Osteocyte (in vitro differentiated cells): Measurements from ENCODE around the gene PHF11. TPM values are rescaled to one million over a fixed set of nuclear protein-coding genes. Genes with fewer than 3 reads are reported as not detected.

ENCODE experiments used
- DNase-seq: peaks from one replicate; pipeline ENCODE4 v3.0.0; 2021; ENCODE audit warnings: mixed read lengths; ENCODE audit not compliant: unreplicated experiment; ENCODE audit errors: extremely low spot score
- H3K27ac Mint-ChIP-seq: one replicate; pipeline ENCODE4 v1.8.0; 2021; ENCODE audit warnings: mild to moderate bottlenecking, mixed read lengths; ENCODE audit not compliant: unreplicated experiment
- H3K27me3 Mint-ChIP-seq: one replicate; pipeline ENCODE4 v1.8.0; 2021; ENCODE audit warnings: mixed read lengths; ENCODE audit not compliant: unreplicated experiment
- H3K36me3 Mint-ChIP-seq: one replicate; pipeline ENCODE4 v1.8.0; 2021; ENCODE audit warnings: mixed read lengths; ENCODE audit not compliant: unreplicated experiment
- H3K4me1 Mint-ChIP-seq: one replicate; pipeline ENCODE4 v1.8.0; 2021; ENCODE audit warnings: mixed read lengths; ENCODE audit not compliant: unreplicated experiment
- H3K4me3 Mint-ChIP-seq: one replicate; pipeline ENCODE4 v1.8.0; 2021; ENCODE audit warnings: mild to moderate bottlenecking, moderate library complexity, mixed read lengths; ENCODE audit not compliant: unreplicated experiment
- H3K9me3 Mint-ChIP-seq: one replicate; pipeline ENCODE4 v1.8.0; 2021; ENCODE audit warnings: mixed read lengths; ENCODE audit not compliant: unreplicated experiment
- CTCF ChIP-seq: fragments of 200-600 bp; sonication (generic); IDR thresholded peaks from 2 replicates; pipeline ENCODE4 v1.5.0; 2021; ENCODE audit warnings: antibody characterized with exemption, mild to moderate bottlenecking, moderate library complexity
- total RNA-seq: library from RNA; stranded (reverse); gene quantifications from 2 replicates; pipeline ENCODE4 v1.2.1, GENCODE V29; 2021

Gene PHF11
- total RNA-seq, 1 donor from 2014 or later = 32.1 TPM

DNA sequence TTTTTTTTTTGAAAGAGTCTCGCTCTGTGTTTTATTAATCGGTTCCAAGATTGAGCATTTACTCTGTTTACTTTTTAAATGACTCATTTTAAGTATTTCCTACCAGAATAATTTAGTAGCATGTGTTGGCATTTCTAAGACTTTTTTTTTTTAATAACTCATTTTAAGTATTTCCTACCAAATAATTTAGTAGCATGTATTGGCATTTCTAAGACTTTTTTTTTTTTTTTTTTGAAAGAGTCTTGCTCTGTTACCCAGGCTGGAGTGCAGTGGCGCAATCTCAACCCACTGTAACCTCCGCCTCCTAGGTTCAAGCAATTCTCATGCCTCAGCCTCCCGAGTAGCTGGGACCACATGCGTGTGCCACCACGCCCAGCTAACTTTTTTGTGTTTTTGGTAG, 38.5 kb upstream of the PHF11 start:
- no peaks in the 10 kb centered on the region for H3K9me3 Mint-ChIP-seq
- H3K27ac Mint-ChIP-seq = no peak overlapping the region
- TF ChIP-seq CTCF = no peak
- H3K4me3 Mint-ChIP-seq = no peak overlapping the region
- peaks cover 14% of the 10 kb centered on the region for H3K4me1 Mint-ChIP-seq
- no peak for DNase-seq
- peaks cover 20% of the 10 kb centered on the region for H3K36me3 Mint-ChIP-seq
- no peaks in the 10 kb centered on the region for H3K27me3 Mint-ChIP-seq

DNA sequence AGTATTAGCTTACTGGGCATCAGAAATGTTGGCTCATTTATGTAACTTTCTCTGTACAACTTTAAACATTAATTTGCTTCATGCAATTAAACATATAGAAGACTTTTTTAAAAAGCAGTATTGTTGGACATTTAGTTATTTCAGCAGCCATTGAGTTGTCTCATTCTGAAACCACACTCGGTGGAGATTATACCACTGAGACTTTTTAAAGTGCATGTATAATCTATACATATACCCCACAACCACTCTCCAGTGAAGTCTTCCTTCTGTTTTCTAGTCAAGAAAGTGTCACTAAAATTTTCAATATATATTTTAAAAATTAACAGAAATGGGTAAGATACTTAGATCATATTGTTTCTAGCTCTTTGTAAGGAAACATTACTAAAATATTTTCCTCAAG, 36.2 kb upstream of the PHF11 start:
- TF ChIP-seq CTCF = no peak
- H3K27me3 Mint-ChIP-seq = no peaks in the 10 kb centered on the region
- no peak overlapping the region for H3K27ac Mint-ChIP-seq
- H3K9me3 Mint-ChIP-seq = no peaks in the 10 kb centered on the region
- H3K4me1 Mint-ChIP-seq = peaks cover 11% of the 10 kb centered on the region
- H3K4me3 Mint-ChIP-seq = no peak overlapping the region
- H3K36me3 Mint-ChIP-seq = peaks cover 38% of the 10 kb centered on the region
- DNase-seq = no peak

GRCh38 chr13:49464085-49464484, 31.7 kb upstream of the PHF11 start:
- H3K4me3 Mint-ChIP-seq = no peak overlapping the region
- no peak for DNase-seq
- TF ChIP-seq CTCF = no peak
- no peak overlapping the region for H3K27ac Mint-ChIP-seq
- H3K27me3 Mint-ChIP-seq = no peaks in the 10 kb centered on the region
- no peaks in the 10 kb centered on the region for H3K9me3 Mint-ChIP-seq
- peaks cover 51% of the 10 kb centered on the region for H3K36me3 Mint-ChIP-seq
- H3K4me1 Mint-ChIP-seq = no peaks in the 10 kb centered on the region

DNA sequence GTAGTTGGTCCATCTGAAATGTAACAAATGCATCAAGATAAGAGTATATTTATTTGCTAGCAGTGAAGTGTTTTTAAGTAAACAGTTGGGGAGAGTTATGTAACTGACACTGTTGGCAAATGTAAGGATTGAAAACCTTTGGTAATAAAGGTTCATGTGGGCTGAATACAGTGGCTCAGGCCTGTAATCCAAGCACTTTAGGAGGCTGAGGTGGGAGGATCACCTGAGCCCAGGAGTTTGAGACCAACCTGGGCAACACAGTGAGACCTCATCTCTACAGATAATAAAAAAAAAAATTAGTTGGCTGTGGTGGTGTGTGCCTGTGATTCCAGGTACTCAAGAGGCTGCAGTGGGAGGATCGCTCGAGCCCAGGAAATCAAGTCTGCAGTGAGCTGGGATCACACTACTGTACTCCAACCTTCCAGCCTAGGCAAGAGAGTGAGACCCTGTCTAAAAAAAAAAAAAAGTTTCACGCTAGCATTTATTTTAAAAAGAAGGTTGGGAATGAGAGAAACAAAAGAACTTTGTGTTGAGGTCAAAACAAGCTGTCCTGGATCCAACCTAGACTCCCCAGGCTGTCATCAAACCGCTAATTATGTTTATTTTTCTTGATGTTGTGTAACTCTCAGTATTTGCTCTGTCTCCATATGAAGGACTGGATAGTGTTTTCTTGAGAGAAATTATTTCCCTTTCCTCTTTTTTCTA, 31.0 kb upstream of the PHF11 start:
- no peak overlapping the region for H3K27ac Mint-ChIP-seq
- no peaks in the 10 kb centered on the region for H3K27me3 Mint-ChIP-seq
- DNase-seq = no peak
- H3K4me3 Mint-ChIP-seq = no peak overlapping the region
- H3K4me1 Mint-ChIP-seq = no peaks in the 10 kb centered on the region
- peaks cover 56% of the 10 kb centered on the region for H3K36me3 Mint-ChIP-seq
- no peak for TF ChIP-seq CTCF
- no peaks in the 10 kb centered on the region for H3K9me3 Mint-ChIP-seq

GRCh38 chr13:49466292-49466838, 29.4 kb upstream of the PHF11 start:
- Mint-ChIP-seq H3K9me3 (no peaks in the 10 kb centered on the region), H3K27ac (no peak overlapping the region), H3K27me3 (no peaks in the 10 kb centered on the region), H3K4me1 (no peaks in the 10 kb centered on the region), H3K4me3 (no peak overlapping the region), H3K36me3 (peaks cover 54% of the 10 kb centered on the region)
- DNase-seq = no peak
- no peak for TF ChIP-seq CTCF
